AG08396 (cell line): Measurements from ENCODE around the gene TRDN.
"Not testable (repeated sequence)": the region's sequence is repeated elsewhere in the genome, so short reads cannot be mapped to it uniquely, and the experiment has no call there.

Experiments used
- DNase-seq: peaks from one replicate; pipeline ENCODE4 v3.0.0; 2012; ENCODE audit warnings: low spot score, mixed read lengths

The TRDN gene

GRCh38 chr6:123276546-123276980 is 360.2 kb downstream of the TRDN start:
- DNase-seq = no peak

GRCh38 chr6:123263981-123264380 is 372.8 kb downstream of the TRDN start:
- DNase-seq = no peak

- DNase-seq = no peak
Measured at GRCh38 chr6:123240626-123241025, 396.1 kb downstream of the TRDN start.

GRCh38 chr6:123233336-123233735 is 403.4 kb downstream of the TRDN start:
- no peak for DNase-seq

- not testable (repeated sequence) for DNase-seq
Measured at GRCh38 chr6:123227789-123228188, 409.0 kb downstream of the TRDN start.

GRCh38 chr6:123226398-123226797 is 410.4 kb downstream of the TRDN start:
- no peak for DNase-seq

GRCh38 chr6:123224077-123224476 is 412.7 kb downstream of the TRDN start:
- no peak for DNase-seq

GRCh38 chr6:123223461-123223860 is 413.3 kb downstream of the TRDN start:
- no peak for DNase-seq

- no peak for DNase-seq
Measured at GRCh38 chr6:123215211-123215610, 421.5 kb downstream of the TRDN start.

GRCh38 chr6:123214433-123214832 is 422.3 kb downstream of the TRDN start:
- no peak for DNase-seq

GRCh38 chr6:123213921-123214320 is 422.8 kb downstream of the TRDN start:
- no peak for DNase-seq

- no peak for DNase-seq
Measured at GRCh38 chr6:123211777-123212545, 424.8 kb downstream of the TRDN start.

GRCh38 chr6:123210645-123211044 is 426.1 kb downstream of the TRDN start:
- DNase-seq = no peak

- no peak for DNase-seq
Measured at GRCh38 chr6:123207967-123208510, 428.7 kb downstream of the TRDN start.

GRCh38 chr6:123203928-123204327 is 432.8 kb downstream of the TRDN start:
- DNase-seq = no peak

- no peak for DNase-seq
Measured at GRCh38 chr6:123201869-123202372, 434.8 kb downstream of the TRDN start.

GRCh38 chr6:123193298-123193697 is 443.5 kb downstream of the TRDN start:
- DNase-seq = no peak

- DNase-seq = no peak
Measured at GRCh38 chr6:123189816-123190215, 446.9 kb downstream of the TRDN start.

GRCh38 chr6:123182998-123183397 is 453.8 kb downstream of the TRDN start:
- no peak for DNase-seq

- no peak for DNase-seq
Measured at GRCh38 chr6:123176706-123177105, 460.0 kb downstream of the TRDN start.

GRCh38 chr6:123171341-123172115 is 465.2 kb downstream of the TRDN start:
- no peak for DNase-seq

- DNase-seq = no peak
Measured at GRCh38 chr6:123169774-123170095, 467.0 kb downstream of the TRDN start.
